NAMALWA (cell line): ENCODE results near the gene C5AR2.
"Not testable (repeated sequence)": the region's sequence is repeated elsewhere in the genome, so short reads cannot be mapped to it uniquely, and the experiment has no call there.

Source experiments
- DNase-seq: peaks from one replicate; pipeline ENCODE4 v3.0.0-alpha.2; 2015; ENCODE audit warnings: low spot score

C5AR2 gene

GRCh38 chr19:47323872-47324271, 8.1 kb upstream of the C5AR2 start:
- no peak for DNase-seq

GRCh38 chr19:47324502-47324901, 7.5 kb upstream of the C5AR2 start:
- no peak for DNase-seq

GRCh38 chr19:47330466-47330869, 1.5 kb upstream of the C5AR2 start:
- no peak for DNase-seq

- DNase-seq, result no peak
Measured at GRCh38 chr19:47331490-47331889, 485 bp upstream of the C5AR2 start.

GRCh38 chr19:47336765-47337718, 5.1 kb downstream of the C5AR2 start:
- DNase-seq, result not testable (repeated sequence)

GRCh38 chr19:47339196-47339880, 7.4 kb downstream of the C5AR2 start:
- DNase-seq, result no peak

GRCh38 chr19:47340477-47341208, 8.7 kb downstream of the C5AR2 start:
- DNase-seq, result no peak

GRCh38 chr19:47341734-47342133, 9.8 kb downstream of the C5AR2 start:
- DNase-seq, result no peak

GRCh38 chr19:47343194-47343802, 11.3 kb downstream of the C5AR2 start:
- no peak for DNase-seq

GRCh38 chr19:47344425-47344824, 12.4 kb downstream of the C5AR2 start:
- DNase-seq, result no peak

GRCh38 chr19:47346024-47346423, 14.0 kb downstream of the C5AR2 start:
- not testable (repeated sequence) for DNase-seq

- peak; percentile 99 for DNase-seq
Measured at GRCh38 chr19:47348819-47349795, 17.1 kb downstream of the C5AR2 start, which contains the start of gene DHX34. Gene DHX34 (plus strand): TSS chr19:47349315. CDS start chr19:47353031, 3,716 bp downstream.

GRCh38 chr19:47350630-47351029, 18.7 kb downstream of the C5AR2 start:
- DNase-seq, result no peak

- peak; percentile 75 for DNase-seq
Measured at GRCh38 chr19:47351548-47351947, 19.6 kb downstream of the C5AR2 start.

- DNase-seq, result no peak
Measured at GRCh38 chr19:47352095-47352494, 20.1 kb downstream of the C5AR2 start.

- DNase-seq, result no peak
Measured at GRCh38 chr19:47353307-47353712, 21.3 kb downstream of the C5AR2 start.

GRCh38 chr19:47356900-47357299, 24.9 kb downstream of the C5AR2 start:
- DNase-seq, result no peak

GRCh38 chr19:47357788-47358680, 26.1 kb downstream of the C5AR2 start:
- DNase-seq, result peak; percentile 35

- no peak for DNase-seq
Measured at GRCh38 chr19:47358936-47359335, 27.0 kb downstream of the C5AR2 start.

- no peak for DNase-seq
Measured at GRCh38 chr19:47362321-47362720, 30.3 kb downstream of the C5AR2 start.
